ENCODE data around the gene ADGRB3. TPM values are rescaled to one million over a fixed set of nuclear protein-coding genes. Genes with fewer than 3 reads are reported as not detected.

ADGRB3 gene
- total and polyA plus RNA-seq, 2 donors from 2014 or later = 0.26 to 2.2 TPM

DNA sequence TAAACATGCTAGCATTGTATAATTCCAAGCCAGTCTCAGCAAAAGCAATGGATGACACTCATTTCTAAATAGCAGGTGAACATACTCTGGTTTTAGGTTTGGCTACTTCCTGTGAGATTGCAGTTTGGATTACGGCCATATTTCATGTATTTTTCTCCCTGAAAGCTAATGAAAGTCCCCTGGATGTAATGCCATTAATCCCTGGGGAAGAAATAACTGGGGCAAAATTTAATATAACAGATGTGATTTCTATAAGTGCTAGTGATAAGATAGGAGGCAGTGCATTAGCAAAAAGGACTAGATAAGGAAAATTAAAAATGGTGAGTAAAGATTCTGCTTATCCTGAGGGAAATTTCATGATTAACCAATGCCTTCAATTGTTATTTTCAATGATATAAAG is 238.2 kb downstream of the ADGRB3 start:
- H3K9me3 ChIP-seq (ENCODE audit: control insufficient read depth in 2 of 3, insufficient read depth in 1 of 3, low read length in 3 of 3) = peaks cover 0 to under 1% (median 0%) of the 10 kb centered on the region in 3 donors
- intact Hi-C loops (cut with DNase I) = no loop called here

DNA sequence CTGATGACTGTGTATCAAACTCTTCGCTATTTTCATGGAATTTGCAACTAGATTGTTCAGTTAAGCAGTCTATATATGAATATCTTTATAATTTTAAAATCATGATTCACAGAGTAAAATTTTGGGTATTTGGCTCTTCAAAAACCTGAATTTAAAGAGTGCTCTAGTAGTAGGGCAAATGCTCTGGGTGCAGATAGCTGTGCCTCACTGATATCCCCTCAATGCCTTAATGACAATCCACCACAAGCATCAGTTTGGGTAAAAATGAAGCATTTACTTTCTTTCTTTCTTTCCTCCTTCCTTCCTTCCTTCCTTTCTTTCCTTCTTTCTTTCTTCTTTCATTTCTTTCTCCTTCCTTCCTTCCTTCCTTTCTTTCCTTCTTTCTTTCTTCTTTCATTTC is 239.7 kb downstream of the ADGRB3 start:
- no peak for DNase-seq
- intact Hi-C loops (cut with DNase I) = no loop called here
- H3K36me3 ChIP-seq (ENCODE audit: control insufficient read depth in 2 of 3, insufficient read depth in 3 of 3, low read length in 3 of 3) = no peaks in the 10 kb centered on the region
- no peak for FAIRE-seq
- no peaks in the 10 kb centered on the region for H3K27me3 ChIP-seq (ENCODE audit: control insufficient read depth, insufficient read depth, low read length)
- no peak overlapping the region for H3K4me3 ChIP-seq (ENCODE audit: low read length in 3 of 3)
- H3K4me1 ChIP-seq (ENCODE audit: control insufficient read depth in 2 of 3, insufficient read depth in 2 of 3, low read depth in 1 of 3, low read length in 3 of 3) = no peaks in the 10 kb centered on the region
- H3K9me3 ChIP-seq (ENCODE audit: control insufficient read depth in 2 of 3, insufficient read depth in 1 of 3, low read length in 3 of 3) = no peaks in the 10 kb centered on the region
- TF ChIP-seq, protein P1, sequence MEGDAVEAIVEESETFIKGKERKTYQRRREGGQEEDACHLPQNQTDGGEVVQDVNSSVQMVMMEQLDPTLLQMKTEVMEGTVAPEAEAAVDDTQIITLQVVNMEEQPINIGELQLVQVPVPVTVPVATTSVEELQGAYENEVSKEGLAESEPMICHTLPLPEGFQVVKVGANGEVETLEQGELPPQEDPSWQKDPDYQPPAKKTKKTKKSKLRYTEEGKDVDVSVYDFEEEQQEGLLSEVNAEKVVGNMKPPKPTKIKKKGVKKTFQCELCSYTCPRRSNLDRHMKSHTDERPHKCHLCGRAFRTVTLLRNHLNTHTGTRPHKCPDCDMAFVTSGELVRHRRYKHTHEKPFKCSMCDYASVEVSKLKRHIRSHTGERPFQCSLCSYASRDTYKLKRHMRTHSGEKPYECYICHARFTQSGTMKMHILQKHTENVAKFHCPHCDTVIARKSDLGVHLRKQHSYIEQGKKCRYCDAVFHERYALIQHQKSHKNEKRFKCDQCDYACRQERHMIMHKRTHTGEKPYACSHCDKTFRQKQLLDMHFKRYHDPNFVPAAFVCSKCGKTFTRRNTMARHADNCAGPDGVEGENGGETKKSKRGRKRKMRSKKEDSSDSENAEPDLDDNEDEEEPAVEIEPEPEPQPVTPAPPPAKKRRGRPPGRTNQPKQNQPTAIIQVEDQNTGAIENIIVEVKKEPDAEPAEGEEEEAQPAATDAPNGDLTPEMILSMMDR (IDR thresholded peaks at IDR 0.05; ENCODE audit: borderline replicate concordance, extremely low read depth, insufficient read depth) = no peak
- H3K9ac ChIP-seq (ENCODE audit: low read length in 3 of 3) = no peak overlapping the region
- no peak overlapping the region for H3K27ac ChIP-seq (ENCODE audit: low read depth in 2 of 2, low read length in 2 of 2)

More for the DNA sequence above, 238.2 kb downstream of the ADGRB3 start:
- Histone ChIP-seq H3K27me3 (ENCODE audit: control insufficient read depth, insufficient read depth, low read length) (no peaks in the 10 kb centered on the region), H3K4me1 (ENCODE audit: control insufficient read depth in 2 of 3, insufficient read depth in 2 of 3, low read depth in 1 of 3, low read length in 3 of 3) (no peaks in the 10 kb centered on the region), H3K4me3 (ENCODE audit: low read length in 3 of 3) (no peak overlapping the region), H3K36me3 (ENCODE audit: control insufficient read depth in 2 of 3, insufficient read depth in 3 of 3, low read length in 3 of 3) (no peaks in the 10 kb centered on the region), H3K9ac (ENCODE audit: low read length in 3 of 3) (no peak overlapping the region), H3K27ac (ENCODE audit: low read depth in 2 of 2, low read length in 2 of 2) (no peak overlapping the region)
- TF ChIP-seq, protein P1 (IDR thresholded peaks at IDR 0.05; ENCODE audit: borderline replicate concordance, extremely low read depth, insufficient read depth) = no peak
- DNase-seq = no peak
- FAIRE-seq = no peak

DNA sequence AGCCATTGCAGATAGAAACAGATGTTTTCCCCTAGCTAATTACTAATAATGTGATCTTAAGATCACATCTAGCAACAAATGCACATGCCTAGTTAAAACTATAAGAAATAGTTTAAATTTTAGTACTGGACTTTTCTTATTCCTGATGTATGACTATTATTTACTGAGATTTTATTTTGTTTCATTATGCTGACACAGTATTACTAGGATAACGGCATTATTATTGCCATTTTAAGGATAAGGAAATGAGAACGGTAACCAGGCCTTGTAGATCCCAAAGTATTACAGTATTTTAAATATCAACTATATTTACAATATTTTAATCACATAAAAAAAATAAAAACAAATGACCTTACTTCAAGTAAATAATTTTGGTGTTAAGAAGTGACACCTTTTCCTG is 240.3 kb downstream of the ADGRB3 start:
- no peak overlapping the region for H3K4me3 ChIP-seq (ENCODE audit: low read length in 3 of 3)
- H3K9me3 ChIP-seq (ENCODE audit: control insufficient read depth in 2 of 3, insufficient read depth in 1 of 3, low read length in 3 of 3) = no peaks in the 10 kb centered on the region
- TF ChIP-seq, protein P1 (IDR thresholded peaks at IDR 0.05; ENCODE audit: borderline replicate concordance, extremely low read depth, insufficient read depth) = no peak
- H3K36me3 ChIP-seq (ENCODE audit: control insufficient read depth in 2 of 3, insufficient read depth in 3 of 3, low read length in 3 of 3) = no peaks in the 10 kb centered on the region
- no peak overlapping the region for H3K9ac ChIP-seq (ENCODE audit: low read length in 3 of 3)
- no peak overlapping the region for H3K27ac ChIP-seq (ENCODE audit: low read depth in 2 of 2, low read length in 2 of 2)
- no peaks in the 10 kb centered on the region for H3K27me3 ChIP-seq (ENCODE audit: control insufficient read depth, insufficient read depth, low read length)
- intact Hi-C loops (cut with DNase I) = no loop called here
- DNase-seq = no peak
- no peak for FAIRE-seq
- no peaks in the 10 kb centered on the region for H3K4me1 ChIP-seq (ENCODE audit: control insufficient read depth in 2 of 3, insufficient read depth in 2 of 3, low read depth in 1 of 3, low read length in 3 of 3)

Measured in kidney (tissue), 14 donors.